ENCODE measurements around the gene DPT. TPM values are rescaled to one million over a fixed set of nuclear protein-coding genes. Genes with fewer than 3 reads are reported as not detected.

Gene DPT
- total RNA-seq, 1 experiment from 2014 or later: not detected

GRCh38 chr1:168720839-168721238, 8.2 kb downstream of the DPT start:
- no peak for TF ChIP-seq OVOL2 (CRISPR knock-in tag; IDR thresholded peaks at IDR 0.05; ENCODE audit: borderline replicate concordance)
- TF ChIP-seq HMGA2 (CRISPR knock-in tag; IDR thresholded peaks at IDR 0.05): no peak
- no peak for TF ChIP-seq ZNF671 (CRISPR knock-in tag; IDR thresholded peaks at IDR 0.05)
- TF ChIP-seq NR1H2 (CRISPR knock-in tag; IDR thresholded peaks at IDR 0.05): no peak
- TF ChIP-seq ZNF263 (CRISPR knock-in tag; IDR thresholded peaks at IDR 0.05; ENCODE audit: low read depth): no peak
- TF ChIP-seq, protein P1, sequence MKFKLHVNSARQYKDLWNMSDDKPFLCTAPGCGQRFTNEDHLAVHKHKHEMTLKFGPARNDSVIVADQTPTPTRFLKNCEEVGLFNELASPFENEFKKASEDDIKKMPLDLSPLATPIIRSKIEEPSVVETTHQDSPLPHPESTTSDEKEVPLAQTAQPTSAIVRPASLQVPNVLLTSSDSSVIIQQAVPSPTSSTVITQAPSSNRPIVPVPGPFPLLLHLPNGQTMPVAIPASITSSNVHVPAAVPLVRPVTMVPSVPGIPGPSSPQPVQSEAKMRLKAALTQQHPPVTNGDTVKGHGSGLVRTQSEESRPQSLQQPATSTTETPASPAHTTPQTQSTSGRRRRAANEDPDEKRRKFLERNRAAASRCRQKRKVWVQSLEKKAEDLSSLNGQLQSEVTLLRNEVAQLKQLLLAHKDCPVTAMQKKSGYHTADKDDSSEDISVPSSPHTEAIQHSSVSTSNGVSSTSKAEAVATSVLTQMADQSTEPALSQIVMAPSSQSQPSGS (CRISPR knock-in tag; IDR thresholded peaks at IDR 0.05; ENCODE audit: borderline replicate concordance, low read depth): no peak
- no peak for TF ChIP-seq NFATC4 (CRISPR knock-in tag; IDR thresholded peaks at IDR 0.05)
- no peak for TF ChIP-seq NR2C2 (CRISPR knock-in tag; IDR thresholded peaks at IDR 0.05)
- TF ChIP-seq, protein P2, sequence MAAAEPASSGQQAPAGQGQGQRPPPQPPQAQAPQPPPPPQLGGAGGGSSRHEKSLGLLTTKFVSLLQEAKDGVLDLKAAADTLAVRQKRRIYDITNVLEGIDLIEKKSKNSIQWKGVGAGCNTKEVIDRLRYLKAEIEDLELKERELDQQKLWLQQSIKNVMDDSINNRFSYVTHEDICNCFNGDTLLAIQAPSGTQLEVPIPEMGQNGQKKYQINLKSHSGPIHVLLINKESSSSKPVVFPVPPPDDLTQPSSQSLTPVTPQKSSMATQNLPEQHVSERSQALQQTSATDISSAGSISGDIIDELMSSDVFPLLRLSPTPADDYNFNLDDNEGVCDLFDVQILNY (CRISPR knock-in tag; IDR thresholded peaks at IDR 0.05): no peak
- TF ChIP-seq, protein P3, sequence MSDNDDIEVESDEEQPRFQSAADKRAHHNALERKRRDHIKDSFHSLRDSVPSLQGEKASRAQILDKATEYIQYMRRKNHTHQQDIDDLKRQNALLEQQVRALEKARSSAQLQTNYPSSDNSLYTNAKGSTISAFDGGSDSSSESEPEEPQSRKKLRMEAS (CRISPR knock-in tag; IDR thresholded peaks at IDR 0.05): no peak
- TF ChIP-seq SMAD3 (CRISPR knock-in tag; IDR thresholded peaks at IDR 0.05; ENCODE audit: borderline replicate concordance): no peak
- TF ChIP-seq, protein P4, sequence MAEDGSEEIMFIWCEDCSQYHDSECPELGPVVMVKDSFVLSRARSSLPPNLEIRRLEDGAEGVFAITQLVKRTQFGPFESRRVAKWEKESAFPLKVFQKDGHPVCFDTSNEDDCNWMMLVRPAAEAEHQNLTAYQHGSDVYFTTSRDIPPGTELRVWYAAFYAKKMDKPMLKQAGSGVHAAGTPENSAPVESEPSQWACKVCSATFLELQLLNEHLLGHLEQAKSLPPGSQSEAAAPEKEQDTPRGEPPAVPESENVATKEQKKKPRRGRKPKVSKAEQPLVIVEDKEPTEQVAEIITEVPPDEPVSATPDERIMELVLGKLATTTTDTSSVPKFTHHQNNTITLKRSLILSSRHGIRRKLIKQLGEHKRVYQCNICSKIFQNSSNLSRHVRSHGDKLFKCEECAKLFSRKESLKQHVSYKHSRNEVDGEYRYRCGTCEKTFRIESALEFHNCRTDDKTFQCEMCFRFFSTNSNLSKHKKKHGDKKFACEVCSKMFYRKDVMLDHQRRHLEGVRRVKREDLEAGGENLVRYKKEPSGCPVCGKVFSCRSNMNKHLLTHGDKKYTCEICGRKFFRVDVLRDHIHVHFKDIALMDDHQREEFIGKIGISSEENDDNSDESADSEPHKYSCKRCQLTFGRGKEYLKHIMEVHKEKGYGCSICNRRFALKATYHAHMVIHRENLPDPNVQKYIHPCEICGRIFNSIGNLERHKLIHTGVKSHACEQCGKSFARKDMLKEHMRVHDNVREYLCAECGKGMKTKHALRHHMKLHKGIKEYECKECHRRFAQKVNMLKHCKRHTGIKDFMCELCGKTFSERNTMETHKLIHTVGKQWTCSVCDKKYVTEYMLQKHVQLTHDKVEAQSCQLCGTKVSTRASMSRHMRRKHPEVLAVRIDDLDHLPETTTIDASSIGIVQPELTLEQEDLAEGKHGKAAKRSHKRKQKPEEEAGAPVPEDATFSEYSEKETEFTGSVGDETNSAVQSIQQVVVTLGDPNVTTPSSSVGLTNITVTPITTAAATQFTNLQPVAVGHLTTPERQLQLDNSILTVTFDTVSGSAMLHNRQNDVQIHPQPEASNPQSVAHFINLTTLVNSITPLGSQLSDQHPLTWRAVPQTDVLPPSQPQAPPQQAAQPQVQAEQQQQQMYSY (CRISPR knock-in tag; IDR thresholded peaks at IDR 0.05): no peak
- TF ChIP-seq SMAD4 (CRISPR knock-in tag; IDR thresholded peaks at IDR 0.05): no peak
- TF ChIP-seq, protein P5, sequence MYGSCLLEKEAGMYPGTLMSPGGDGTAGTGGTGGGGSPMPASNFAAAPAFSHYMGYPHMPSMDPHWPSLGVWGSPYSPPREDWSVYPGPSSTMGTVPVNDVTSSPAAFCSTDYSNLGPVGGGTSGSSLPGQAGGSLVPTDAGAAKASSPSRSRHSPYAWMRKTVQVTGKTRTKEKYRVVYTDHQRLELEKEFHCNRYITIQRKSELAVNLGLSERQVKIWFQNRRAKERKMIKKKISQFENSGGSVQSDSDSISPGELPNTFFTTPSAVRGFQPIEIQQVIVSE (CRISPR knock-in tag; IDR thresholded peaks at IDR 0.05; ENCODE audit: borderline replicate concordance): no peak
- no peak for TF ChIP-seq NFE2L1 (CRISPR knock-in tag; IDR thresholded peaks at IDR 0.05)
- TF ChIP-seq ZNF416 (CRISPR knock-in tag; IDR thresholded peaks at IDR 0.05): no peak
- TF ChIP-seq ZNF512 (CRISPR knock-in tag; IDR thresholded peaks at IDR 0.05; ENCODE audit: borderline replicate concordance): no peak
- TF ChIP-seq, protein P6, sequence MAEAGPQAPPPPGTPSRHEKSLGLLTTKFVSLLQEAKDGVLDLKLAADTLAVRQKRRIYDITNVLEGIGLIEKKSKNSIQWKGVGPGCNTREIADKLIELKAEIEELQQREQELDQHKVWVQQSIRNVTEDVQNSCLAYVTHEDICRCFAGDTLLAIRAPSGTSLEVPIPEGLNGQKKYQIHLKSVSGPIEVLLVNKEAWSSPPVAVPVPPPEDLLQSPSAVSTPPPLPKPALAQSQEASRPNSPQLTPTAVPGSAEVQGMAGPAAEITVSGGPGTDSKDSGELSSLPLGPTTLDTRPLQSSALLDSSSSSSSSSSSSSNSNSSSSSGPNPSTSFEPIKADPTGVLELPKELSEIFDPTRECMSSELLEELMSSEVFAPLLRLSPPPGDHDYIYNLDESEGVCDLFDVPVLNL (CRISPR knock-in tag; IDR thresholded peaks at IDR 0.05; ENCODE audit: borderline replicate concordance, low read depth): no peak
- POLR2A ChIA-PET: no interaction called here
- Mint-ChIP-seq H3K4me1 (no peaks in the 10 kb centered on the region), H3K36me3 (no peaks in the 10 kb centered on the region), H3K9me3 (no peaks in the 10 kb centered on the region), H3K27me3 (ENCODE audit: low read depth) (no peaks in the 10 kb centered on the region; the same call in 1 of the 2 replicates), H3K4me3 (no peak overlapping the region), H3K27ac (no peak overlapping the region)
- ATAC-seq: no peak
- DNase-seq (ENCODE audit: low spot score): no peak
- CTCF ChIA-PET: no interaction called here

Measured in WTC11 (cell line).